Stomach (tissue), 4 donors: ENCODE measurements around the gene MALSU1.

Experiments used
- POLR2A ChIP-seq, 4 donors: fragments of 450-650 bp; IDR thresholded peaks; one replicate each; pipeline ENCODE4 v1.6.1; 2016; ENCODE audit warnings: antibody characterized with exemption in 4 of 4, control low read depth in 2 of 4, mild to moderate bottlenecking in 1 of 4, moderate library complexity in 1 of 4
- POLR2AphosphoS5 ChIP-seq, 3 donors: sonication (generic); formaldehyde crosslinking; IDR thresholded peaks; one replicate each; pipeline ENCODE4 v1.6.1; 2016; ENCODE audit warnings: antibody characterized with exemption in 3 of 3
- TF ChIP-seq, protein P1 (sequence below), 7 experiments: fragments of 450-650 bp in 4 of 7; fragments of 200-600 bp in 3 of 7; sonication (generic) in 3 of 7; IDR thresholded peaks; one replicate each; pipeline ENCODE4 v1.5.1; 2016 to 2019; ENCODE audit warnings: antibody characterized with exemption in 7 of 7, control low read depth in 2 of 7, mild to moderate bottlenecking in 1 of 7

DNA sequence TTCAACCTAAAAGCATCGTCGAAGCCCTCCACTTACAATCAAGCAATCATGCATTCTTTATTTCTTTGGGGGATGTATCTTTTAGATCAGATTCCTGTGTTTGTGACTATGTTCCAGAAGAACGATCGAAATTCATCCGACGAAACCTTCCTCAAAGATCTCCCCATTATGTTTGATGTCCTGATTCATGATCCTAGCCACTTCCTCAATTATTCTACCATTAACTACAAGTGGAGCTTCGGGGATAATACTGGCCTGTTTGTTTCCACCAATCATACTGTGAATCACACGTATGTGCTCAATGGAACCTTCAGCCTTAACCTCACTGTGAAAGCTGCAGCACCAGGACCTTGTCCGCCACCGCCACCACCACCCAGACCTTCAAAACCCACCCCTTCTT, 38.8 kb upstream of the MALSU1 start:
- TF ChIP-seq, protein P1, sequence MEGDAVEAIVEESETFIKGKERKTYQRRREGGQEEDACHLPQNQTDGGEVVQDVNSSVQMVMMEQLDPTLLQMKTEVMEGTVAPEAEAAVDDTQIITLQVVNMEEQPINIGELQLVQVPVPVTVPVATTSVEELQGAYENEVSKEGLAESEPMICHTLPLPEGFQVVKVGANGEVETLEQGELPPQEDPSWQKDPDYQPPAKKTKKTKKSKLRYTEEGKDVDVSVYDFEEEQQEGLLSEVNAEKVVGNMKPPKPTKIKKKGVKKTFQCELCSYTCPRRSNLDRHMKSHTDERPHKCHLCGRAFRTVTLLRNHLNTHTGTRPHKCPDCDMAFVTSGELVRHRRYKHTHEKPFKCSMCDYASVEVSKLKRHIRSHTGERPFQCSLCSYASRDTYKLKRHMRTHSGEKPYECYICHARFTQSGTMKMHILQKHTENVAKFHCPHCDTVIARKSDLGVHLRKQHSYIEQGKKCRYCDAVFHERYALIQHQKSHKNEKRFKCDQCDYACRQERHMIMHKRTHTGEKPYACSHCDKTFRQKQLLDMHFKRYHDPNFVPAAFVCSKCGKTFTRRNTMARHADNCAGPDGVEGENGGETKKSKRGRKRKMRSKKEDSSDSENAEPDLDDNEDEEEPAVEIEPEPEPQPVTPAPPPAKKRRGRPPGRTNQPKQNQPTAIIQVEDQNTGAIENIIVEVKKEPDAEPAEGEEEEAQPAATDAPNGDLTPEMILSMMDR (IDR thresholded peaks at IDR 0.05) = no peak
- no peak for TF ChIP-seq POLR2A (IDR thresholded peaks at IDR 0.05)
- no peak for TF ChIP-seq POLR2AphosphoS5 (IDR thresholded peaks at IDR 0.05)
